HepG2 (cell line): ENCODE results near the gene HDAC4. TPM values are rescaled to one million over a fixed set of nuclear protein-coding genes. Genes with fewer than 3 reads are reported as not detected.

Source experiments
- NCOA1 ChIP-seq: sonication (generic); formaldehyde crosslinking; IDR thresholded peaks from 2 replicates; pipeline ENCODE4 v1.9.0; 2021; ENCODE audit warnings: missing genetic modification reagents
- REXO4 ChIP-seq: sonication (generic); formaldehyde crosslinking; IDR thresholded peaks from 2 replicates; pipeline ENCODE4 v1.8.0; 2022; ENCODE audit warnings: missing genetic modification reagents, mild to moderate bottlenecking, borderline replicate concordance
- SCMH1 ChIP-seq: sonication (generic); formaldehyde crosslinking; IDR thresholded peaks from 2 replicates; pipeline ENCODE4 v1.9.0; 2021; ENCODE audit warnings: missing genetic modification reagents, mild to moderate bottlenecking, borderline replicate concordance
- SETDB1 ChIP-seq: sonication (generic); formaldehyde crosslinking; IDR thresholded peaks from 2 replicates; pipeline ENCODE4 v1.5.1; 2020; ENCODE audit warnings: missing genetic modification reagents, mild to moderate bottlenecking, borderline replicate concordance
- SMYD3 ChIP-seq: sonication (generic); formaldehyde crosslinking; IDR thresholded peaks from 2 replicates; pipeline ENCODE4 v1.8.1; 2023; ENCODE audit warnings: mild to moderate bottlenecking, missing genetic modification reagents
- ZBTB10 ChIP-seq: sonication (generic); formaldehyde crosslinking; IDR thresholded peaks from 2 replicates; pipeline ENCODE4 v1.4.0; 2020; ENCODE audit warnings: missing genetic modification reagents, borderline replicate concordance
- ZFP91 ChIP-seq: sonication (generic); formaldehyde crosslinking; IDR thresholded peaks from 2 replicates; pipeline ENCODE4 v1.9.0; 2022; ENCODE audit warnings: missing genetic modification reagents, mild to moderate bottlenecking, borderline replicate concordance
- ZNF280D ChIP-seq: sonication (generic); formaldehyde crosslinking; IDR thresholded peaks from 2 replicates; pipeline ENCODE4 v1.5.1; 2020; ENCODE audit warnings: mild to moderate bottlenecking, missing genetic modification reagents
- ZNF746 ChIP-seq: sonication (generic); formaldehyde crosslinking; IDR thresholded peaks from 2 replicates; pipeline ENCODE4 v1.8.0; 2022; ENCODE audit warnings: mild to moderate bottlenecking, missing genetic modification reagents
- polyA plus RNA-seq, 8 experiments: library from polyadenylated mRNA; depleted of rRNA in 3 of 8; stranded (reverse) in 7 of 8; unstranded in 1 of 8; fragments of >200 nt; fragmentation: Illumina TruSeq in 4 of 8; extraction: Trizol in 4 of 8; gene quantifications; 2 replicates each; pipeline versions ENCODE4 v1.2.1 to v1.2.3, GENCODE V29; 2011 to 2016; ENCODE audit warnings: low read depth in 4 of 8, missing spikeins in 1 of 8, mixed read lengths in 1 of 8; ENCODE audit not compliant: insufficient read depth in 1 of 8
- total RNA-seq, 5 experiments: library from RNA; depleted of rRNA; stranded (reverse); fragments of >200 nt; fragmentation: Illumina TruSeq; extraction: Trizol; gene quantifications; 2 replicates each; pipeline ENCODE4 v1.2.3, GENCODE V29; 2016; ENCODE audit warnings: low read depth in 1 of 5
- TF ChIP-seq, protein P1 (sequence below): fragments of 450-650 bp; IDR thresholded peaks from 2 replicates; pipeline ENCODE4 v1.6.1; 2017
- TF ChIP-seq, protein P2 (sequence below): sonication (generic); formaldehyde crosslinking; IDR thresholded peaks from 2 replicates; pipeline ENCODE4 v1.5.0; 2020; ENCODE audit warnings: mild to moderate bottlenecking, missing genetic modification reagents

The HDAC4 gene
- total and polyA plus RNA-seq, 2 of the 13 experiments (the other 11 are each of a cell fraction or from before 2014, with no cell fraction given), result 10.1 to 11.5 TPM

GRCh38 chr2:239370876-239371725 is 29.7 kb downstream of the HDAC4 start (continued):
- TF ChIP-seq, protein P1, sequence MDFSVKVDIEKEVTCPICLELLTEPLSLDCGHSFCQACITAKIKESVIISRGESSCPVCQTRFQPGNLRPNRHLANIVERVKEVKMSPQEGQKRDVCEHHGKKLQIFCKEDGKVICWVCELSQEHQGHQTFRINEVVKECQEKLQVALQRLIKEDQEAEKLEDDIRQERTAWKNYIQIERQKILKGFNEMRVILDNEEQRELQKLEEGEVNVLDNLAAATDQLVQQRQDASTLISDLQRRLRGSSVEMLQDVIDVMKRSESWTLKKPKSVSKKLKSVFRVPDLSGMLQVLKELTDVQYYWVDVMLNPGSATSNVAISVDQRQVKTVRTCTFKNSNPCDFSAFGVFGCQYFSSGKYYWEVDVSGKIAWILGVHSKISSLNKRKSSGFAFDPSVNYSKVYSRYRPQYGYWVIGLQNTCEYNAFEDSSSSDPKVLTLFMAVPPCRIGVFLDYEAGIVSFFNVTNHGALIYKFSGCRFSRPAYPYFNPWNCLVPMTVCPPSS, result 0 out of 2 replicates have a peak, but pooled peaks have one; percentile 19
- TF ChIP-seq ZNF280D (CRISPR knock-in tag) (no peak), REXO4 (no peak), ZFP91 (CRISPR knock-in tag) (no peak), ZBTB10 (no peak), SMYD3 (CRISPR knock-in tag) (no peak), NCOA1 (CRISPR knock-in tag) (no peak), ZNF746 (CRISPR knock-in tag) (no peak), SETDB1 (no peak), SCMH1 (no peak)
- TF ChIP-seq, protein P2, sequence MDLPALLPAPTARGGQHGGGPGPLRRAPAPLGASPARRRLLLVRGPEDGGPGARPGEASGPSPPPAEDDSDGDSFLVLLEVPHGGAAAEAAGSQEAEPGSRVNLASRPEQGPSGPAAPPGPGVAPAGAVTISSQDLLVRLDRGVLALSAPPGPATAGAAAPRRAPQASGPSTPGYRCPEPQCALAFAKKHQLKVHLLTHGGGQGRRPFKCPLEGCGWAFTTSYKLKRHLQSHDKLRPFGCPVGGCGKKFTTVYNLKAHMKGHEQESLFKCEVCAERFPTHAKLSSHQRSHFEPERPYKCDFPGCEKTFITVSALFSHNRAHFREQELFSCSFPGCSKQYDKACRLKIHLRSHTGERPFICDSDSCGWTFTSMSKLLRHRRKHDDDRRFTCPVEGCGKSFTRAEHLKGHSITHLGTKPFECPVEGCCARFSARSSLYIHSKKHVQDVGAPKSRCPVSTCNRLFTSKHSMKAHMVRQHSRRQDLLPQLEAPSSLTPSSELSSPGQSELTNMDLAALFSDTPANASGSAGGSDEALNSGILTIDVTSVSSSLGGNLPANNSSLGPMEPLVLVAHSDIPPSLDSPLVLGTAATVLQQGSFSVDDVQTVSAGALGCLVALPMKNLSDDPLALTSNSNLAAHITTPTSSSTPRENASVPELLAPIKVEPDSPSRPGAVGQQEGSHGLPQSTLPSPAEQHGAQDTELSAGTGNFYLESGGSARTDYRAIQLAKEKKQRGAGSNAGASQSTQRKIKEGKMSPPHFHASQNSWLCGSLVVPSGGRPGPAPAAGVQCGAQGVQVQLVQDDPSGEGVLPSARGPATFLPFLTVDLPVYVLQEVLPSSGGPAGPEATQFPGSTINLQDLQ, result no peak
